Measurements from ENCODE around the gene UHRF1. TPM values are rescaled to one million over a fixed set of nuclear protein-coding genes. Genes with fewer than 3 reads are reported as not detected.

UHRF1 gene
- total and polyA plus RNA-seq, 2 of the 13 experiments (the other 11 are each of a cell fraction or from before 2014, with no cell fraction given): 6.8 to 78.4 TPM

GRCh38 chr19:4904481-4904880 lies 4.8 kb upstream of the UHRF1 start (continued):
- TF ChIP-seq TEAD3 (CRISPR knock-in tag; optimal IDR thresholded peaks at IDR 0.05; ENCODE audit: borderline replicate concordance): peak; percentile 50
- TF ChIP-seq NR3C1 (CRISPR knock-in tag; IDR thresholded peaks at IDR 0.05): no peak
- no peak for TF ChIP-seq ZKSCAN5 (CRISPR knock-in tag; IDR thresholded peaks at IDR 0.05)
- no peak for TF ChIP-seq ZNF18 (CRISPR knock-in tag; IDR thresholded peaks at IDR 0.05; ENCODE audit: insufficient replicate concordance)
- no peak for TF ChIP-seq HNRNPH1 (optimal IDR thresholded peaks at IDR 0.05; ENCODE audit: low read depth, low read length)
- no peak for TF ChIP-seq SETDB1 (CRISPR knock-in tag; IDR thresholded peaks at IDR 0.05; ENCODE audit: borderline replicate concordance)
- TF ChIP-seq, protein P1, sequence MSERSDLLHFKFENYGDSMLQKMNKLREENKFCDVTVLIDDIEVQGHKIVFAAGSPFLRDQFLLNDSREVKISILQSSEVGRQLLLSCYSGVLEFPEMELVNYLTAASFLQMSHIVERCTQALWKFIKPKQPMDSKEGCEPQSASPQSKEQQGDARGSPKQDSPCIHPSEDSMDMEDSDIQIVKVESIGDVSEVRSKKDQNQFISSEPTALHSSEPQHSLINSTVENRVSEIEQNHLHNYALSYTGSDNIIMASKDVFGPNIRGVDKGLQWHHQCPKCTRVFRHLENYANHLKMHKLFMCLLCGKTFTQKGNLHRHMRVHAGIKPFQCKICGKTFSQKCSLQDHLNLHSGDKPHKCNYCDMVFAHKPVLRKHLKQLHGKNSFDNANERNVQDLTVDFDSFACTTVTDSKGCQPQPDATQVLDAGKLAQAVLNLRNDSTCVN (CRISPR knock-in tag; IDR thresholded peaks at IDR 0.05; ENCODE audit: borderline replicate concordance): no peak
- TF ChIP-seq, protein P2, sequence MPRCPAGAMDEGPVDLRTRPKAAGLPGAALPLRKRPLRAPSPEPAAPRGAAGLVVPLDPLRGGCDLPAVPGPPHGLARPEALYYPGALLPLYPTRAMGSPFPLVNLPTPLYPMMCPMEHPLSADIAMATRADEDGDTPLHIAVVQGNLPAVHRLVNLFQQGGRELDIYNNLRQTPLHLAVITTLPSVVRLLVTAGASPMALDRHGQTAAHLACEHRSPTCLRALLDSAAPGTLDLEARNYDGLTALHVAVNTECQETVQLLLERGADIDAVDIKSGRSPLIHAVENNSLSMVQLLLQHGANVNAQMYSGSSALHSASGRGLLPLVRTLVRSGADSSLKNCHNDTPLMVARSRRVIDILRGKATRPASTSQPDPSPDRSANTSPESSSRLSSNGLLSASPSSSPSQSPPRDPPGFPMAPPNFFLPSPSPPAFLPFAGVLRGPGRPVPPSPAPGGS (CRISPR knock-in tag; IDR thresholded peaks at IDR 0.05): no peak
- TF ChIP-seq IRX3 (CRISPR knock-in tag; IDR thresholded peaks at IDR 0.05; ENCODE audit: borderline replicate concordance, low read depth): no peak
- TF ChIP-seq, protein P3, sequence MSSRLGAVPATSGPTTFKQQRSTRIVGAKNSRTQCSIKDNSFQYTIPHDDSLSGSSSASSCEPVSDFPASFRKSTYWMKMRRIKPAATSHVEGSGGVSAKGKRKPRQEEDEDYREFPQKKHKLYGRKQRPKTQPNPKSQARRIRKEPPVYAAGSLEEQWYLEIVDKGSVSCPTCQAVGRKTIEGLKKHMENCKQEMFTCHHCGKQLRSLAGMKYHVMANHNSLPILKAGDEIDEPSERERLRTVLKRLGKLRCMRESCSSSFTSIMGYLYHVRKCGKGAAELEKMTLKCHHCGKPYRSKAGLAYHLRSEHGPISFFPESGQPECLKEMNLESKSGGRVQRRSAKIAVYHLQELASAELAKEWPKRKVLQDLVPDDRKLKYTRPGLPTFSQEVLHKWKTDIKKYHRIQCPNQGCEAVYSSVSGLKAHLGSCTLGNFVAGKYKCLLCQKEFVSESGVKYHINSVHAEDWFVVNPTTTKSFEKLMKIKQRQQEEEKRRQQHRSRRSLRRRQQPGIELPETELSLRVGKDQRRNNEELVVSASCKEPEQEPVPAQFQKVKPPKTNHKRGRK (CRISPR knock-in tag; IDR thresholded peaks at IDR 0.05): no peak
- TF ChIP-seq, protein P4, sequence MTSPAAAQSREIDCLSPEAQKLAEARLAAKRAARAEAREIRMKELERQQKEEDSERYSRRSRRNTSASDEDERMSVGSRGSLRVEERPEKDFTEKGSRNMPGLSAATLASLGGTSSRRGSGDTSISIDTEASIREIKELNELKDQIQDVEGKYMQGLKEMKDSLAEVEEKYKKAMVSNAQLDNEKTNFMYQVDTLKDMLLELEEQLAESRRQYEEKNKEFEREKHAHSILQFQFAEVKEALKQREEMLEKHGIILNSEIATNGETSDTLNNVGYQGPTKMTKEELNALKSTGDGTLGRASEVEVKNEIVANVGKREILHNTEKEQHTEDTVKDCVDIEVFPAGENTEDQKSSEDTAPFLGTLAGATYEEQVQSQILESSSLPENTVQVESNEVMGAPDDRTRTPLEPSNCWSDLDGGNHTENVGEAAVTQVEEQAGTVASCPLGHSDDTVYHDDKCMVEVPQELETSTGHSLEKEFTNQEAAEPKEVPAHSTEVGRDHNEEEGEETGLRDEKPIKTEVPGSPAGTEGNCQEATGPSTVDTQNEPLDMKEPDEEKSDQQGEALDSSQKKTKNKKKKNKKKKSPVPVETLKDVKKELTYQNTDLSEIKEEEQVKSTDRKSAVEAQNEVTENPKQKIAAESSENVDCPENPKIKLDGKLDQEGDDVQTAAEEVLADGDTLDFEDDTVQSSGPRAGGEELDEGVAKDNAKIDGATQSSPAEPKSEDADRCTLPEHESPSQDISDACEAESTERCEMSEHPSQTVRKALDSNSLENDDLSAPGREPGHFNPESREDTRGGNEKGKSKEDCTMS (CRISPR knock-in tag; conservative IDR thresholded peaks at IDR 0.05): no peak
- TF ChIP-seq EP300 (IDR thresholded peaks at IDR 0.05; ENCODE audit: low read depth in 2 of 2, low read length in 2 of 2): peak in 1 of 2 experiments; percentile 40; a peak in 1 of 4 replicates
- 0 out of 2 replicates have a peak, but pooled peaks have one; percentile 12 for TF ChIP-seq EP300 (CRISPR knock-in tag; IDR thresholded peaks at IDR 0.05; ENCODE audit: borderline replicate concordance)
- no peak for TF ChIP-seq FOXO1 (CRISPR knock-in tag; IDR thresholded peaks at IDR 0.05)
- TF ChIP-seq, protein P5, sequence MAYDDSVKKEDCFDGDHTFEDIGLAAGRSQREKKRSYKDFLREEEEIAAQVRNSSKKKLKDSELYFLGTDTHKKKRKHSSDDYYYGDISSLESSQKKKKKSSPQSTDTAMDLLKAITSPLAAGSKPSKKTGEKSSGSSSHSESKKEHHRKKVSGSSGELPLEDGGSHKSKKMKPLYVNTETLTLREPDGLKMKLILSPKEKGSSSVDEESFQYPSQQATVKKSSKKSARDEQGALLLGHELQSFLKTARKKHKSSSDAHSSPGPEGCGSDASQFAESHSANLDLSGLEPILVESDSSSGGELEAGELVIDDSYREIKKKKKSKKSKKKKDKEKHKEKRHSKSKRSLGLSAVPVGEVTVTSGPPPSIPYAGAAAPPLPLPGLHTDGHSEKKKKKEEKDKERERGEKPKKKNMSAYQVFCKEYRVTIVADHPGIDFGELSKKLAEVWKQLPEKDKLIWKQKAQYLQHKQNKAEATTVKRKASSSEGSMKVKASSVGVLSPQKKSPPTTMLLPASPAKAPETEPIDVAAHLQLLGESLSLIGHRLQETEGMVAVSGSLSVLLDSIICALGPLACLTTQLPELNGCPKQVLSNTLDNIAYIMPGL (CRISPR knock-in tag; IDR thresholded peaks at IDR 0.05; ENCODE audit: borderline replicate concordance in 1 of 2, low read depth in 1 of 2): no peak; a peak in 1 of 4 replicates
- TF ChIP-seq ZNF720 (CRISPR knock-in tag; IDR thresholded peaks at IDR 0.05): no peak
- TF ChIP-seq ZBTB7B (CRISPR knock-in tag; IDR thresholded peaks at IDR 0.05): peak; percentile 31; the same call in 1 of the 2 replicates
